G401 (cell line): ENCODE measurements around the gene MPV17. TPM values are rescaled to one million over a fixed set of nuclear protein-coding genes. Genes with fewer than 3 reads are reported as not detected.
"Not testable (repeated sequence)": the region's sequence is repeated elsewhere in the genome, so short reads cannot be mapped to it uniquely, and the experiment has no call there.

Experiments used
- DNase-seq: peaks from one replicate; pipeline ENCODE4 v3.0.0-alpha.2; 2015; ENCODE audit warnings: low spot score
- in situ Hi-C: cut with HindIII; loops from 2 replicates; pipeline ENCODE4 v1.10.0; 2016; ENCODE audit warnings: low sequenced_read_pairs, mixed read lengths
- total RNA-seq: library from RNA; depleted of rRNA; stranded (reverse); fragments of >200 nt; shearing (Covaris generic); gene quantifications from 2 replicates; pipeline ENCODE4 v1.2.3, GENCODE V29; 2014

Gene MPV17
- total RNA-seq, 1 experiment from 2014 or later = 80.5 TPM

- DNase-seq = no peak
- in situ Hi-C loops = no loop called here
These were observed 1.8 kb upstream of the MPV17 start for GRCh38 chr2:27324720-27325119.

- in situ Hi-C loops = no loop called here
- peak; percentile 22 for DNase-seq
These were observed 844 bp upstream of the MPV17 start for GRCh38 chr2:27323596-27324285.

- in situ Hi-C loops = no loop called here
- no peak for DNase-seq
These were observed 564 bp downstream of the MPV17 start for GRCh38 chr2:27322301-27322765.

- DNase-seq = peak; percentile 79
- in situ Hi-C loops = no loop called here
These were observed 1.8 kb downstream of the MPV17 start for GRCh38 chr2:27320958-27321543.

GRCh38 chr2:27319839-27320238 lies 3.1 kb downstream of the MPV17 start:
- DNase-seq, in situ Hi-C loops: not testable (repeated sequence)

- DNase-seq = peak; percentile 42
- in situ Hi-C loops = no loop called here
These were observed 6.1 kb downstream of the MPV17 start for GRCh38 chr2:27316655-27317412.

- no peak for DNase-seq
- in situ Hi-C loops = no loop called here
These were observed 7.8 kb downstream of the MPV17 start for GRCh38 chr2:27315122-27315521.

- DNase-seq = no peak
- in situ Hi-C loops = no loop called here
These were observed 8.2 kb downstream of the MPV17 start for GRCh38 chr2:27314709-27315108.

- no peak for DNase-seq
- in situ Hi-C loops = no loop called here
These were observed 8.8 kb downstream of the MPV17 start for GRCh38 chr2:27313882-27314645.

GRCh38 chr2:27312152-27312551 lies 10.7 kb downstream of the MPV17 start:
- no peak for DNase-seq
- in situ Hi-C loops = no loop called here

- in situ Hi-C loops = no loop called here
These were observed 13.2 kb downstream of the MPV17 start for GRCh38 chr2:27309651-27310050.

GRCh38 chr2:27308359-27308881 lies 14.5 kb downstream of the MPV17 start, which contains the start of gene UCN:
Gene UCN, minus strand, starts transcription at chr2:27308445. Its CDS starts 550 bp downstream, at chr2:27307895.
- no peak for DNase-seq
- in situ Hi-C loops = no loop called here

More at GRCh38 chr2:27309651-27310050, 13.2 kb downstream of the MPV17 start:
- no peak for DNase-seq

GRCh38 chr2:27307545-27308358 lies 15.1 kb downstream of the MPV17 start:
- in situ Hi-C loops = no loop called here
- DNase-seq = no peak

GRCh38 chr2:27307287-27307544 lies 15.7 kb downstream of the MPV17 start:
- DNase-seq = no peak
- in situ Hi-C loops = no loop called here

GRCh38 chr2:27306573-27307286 lies 16.2 kb downstream of the MPV17 start:
- in situ Hi-C loops = no loop called here
- no peak for DNase-seq

GRCh38 chr2:27306136-27306535 lies 16.8 kb downstream of the MPV17 start:
- in situ Hi-C loops = no loop called here

GRCh38 chr2:27305516-27305915 lies 17.4 kb downstream of the MPV17 start:
- in situ Hi-C loops = no loop called here
- DNase-seq = no peak

More at GRCh38 chr2:27306136-27306535, 16.8 kb downstream of the MPV17 start:
- no peak for DNase-seq
